GM23248 (cell line): ENCODE measurements around the gene RELN.
"Not testable (repeated sequence)": the region's sequence is repeated elsewhere in the genome, so short reads cannot be mapped to it uniquely, and the experiment has no call there.

ENCODE experiments used
- EZH2 ChIP-seq: fragments of 200-600 bp; sonication (generic); IDR thresholded peaks from 2 replicates; pipeline ENCODE4 v1.6.1; 2018; ENCODE audit warnings: antibody characterized with exemption, mild to moderate bottlenecking; ENCODE audit not compliant: insufficient read depth, poor library complexity, severe bottlenecking
- EZH2phosphoT487 ChIP-seq: fragments of 200-600 bp; sonication (generic); IDR thresholded peaks from 2 replicates; pipeline ENCODE4 v1.6.1; 2018; ENCODE audit warnings: antibody characterized with exemption, moderate library complexity, mild to moderate bottlenecking, low read depth; ENCODE audit not compliant: insufficient read depth

GRCh38 chr7:103486873-103487272 lies 502.6 kb downstream of the RELN start:
- TF ChIP-seq EZH2, EZH2phosphoT487: not testable (repeated sequence)
